Mesendoderm (in vitro differentiated cells): ENCODE results near the gene KCNAB2.

Experiments
- DNase-seq: peaks from one replicate; pipeline ENCODE4 v3.0.0; 2013
- H2AK5ac ChIP-seq: 2 replicates; pipeline ENCODE4 v1.6.1; 2013; ENCODE audit warnings: low read length, inconsistent platforms
- H2BK120ac ChIP-seq: 2 replicates; pipeline ENCODE4 v1.6.1; 2013; ENCODE audit warnings: low read depth, mild to moderate bottlenecking, low read length, moderate library complexity, mixed read lengths
- H2BK15ac ChIP-seq: replicated peaks from 2 replicates; pipeline ENCODE4 v1.6.1; 2013; ENCODE audit warnings: low read depth, mild to moderate bottlenecking, moderate library complexity
- H2BK5ac ChIP-seq: 2 replicates; pipeline ENCODE4 v1.6.1; 2013; ENCODE audit warnings: low read length, inconsistent platforms
- H3K18ac ChIP-seq: 2 replicates; pipeline ENCODE4 v1.6.1; 2013; ENCODE audit warnings: mild to moderate bottlenecking, low read length, mixed read lengths
- H3K23ac ChIP-seq: one replicate; pipeline ENCODE4 v1.6.1; 2013; ENCODE audit warnings: low read length
- H3K27ac ChIP-seq: 2 replicates; pipeline ENCODE4 v1.5.1; 2013; ENCODE audit warnings: low read depth, mild to moderate bottlenecking, inconsistent platforms, low read length, moderate library complexity
- H3K27me3 ChIP-seq: 2 replicates; pipeline ENCODE4 v1.6.1; 2013; ENCODE audit warnings: low read length, control low read depth, mild to moderate bottlenecking, inconsistent platforms; ENCODE audit not compliant: insufficient read depth, poor library complexity
- H3K36me3 ChIP-seq: 2 replicates; pipeline ENCODE4 v1.6.1; 2013; ENCODE audit warnings: low read length, inconsistent platforms; ENCODE audit not compliant: control insufficient read depth, insufficient read depth
- H3K4ac ChIP-seq: one replicate; pipeline ENCODE4 v1.6.1; 2013; ENCODE audit warnings: low read depth, mild to moderate bottlenecking, low read length, moderate library complexity
- H3K4me1 ChIP-seq: 2 replicates; pipeline ENCODE4 v1.6.1; 2013; ENCODE audit warnings: low read depth, low read length, inconsistent platforms; ENCODE audit not compliant: control insufficient read depth
- H3K4me2 ChIP-seq: 2 replicates; pipeline ENCODE4 v1.6.1; 2013; ENCODE audit warnings: low read length
- H3K4me3 ChIP-seq: 2 replicates; pipeline ENCODE4 v1.5.1; 2013; ENCODE audit warnings: mild to moderate bottlenecking, low read length
- H3K56ac ChIP-seq: one replicate; pipeline ENCODE4 v1.6.1; 2013; ENCODE audit warnings: low read length
- H3K79me1 ChIP-seq: 2 replicates; pipeline ENCODE4 v1.6.1; 2013; ENCODE audit warnings: low read length, inconsistent platforms
- H3K79me2 ChIP-seq: 2 replicates; pipeline ENCODE4 v1.6.1; 2013; ENCODE audit warnings: mild to moderate bottlenecking, low read length; ENCODE audit not compliant: control insufficient read depth, insufficient read depth
- H3K9ac ChIP-seq: 2 replicates; pipeline ENCODE4 v1.6.1; 2013; ENCODE audit warnings: low read length, inconsistent platforms
- H4K5ac ChIP-seq: one replicate; pipeline ENCODE4 v1.6.1; 2013; ENCODE audit warnings: low read length
- H4K8ac ChIP-seq: one replicate; pipeline ENCODE4 v1.6.1; 2013; ENCODE audit warnings: low read depth, mild to moderate bottlenecking, control low read depth, low read length, moderate library complexity
- WGBS: extraction: QIAGEN DNeasy Blood & Tissue Kit; methylation state at CpG from one replicate; pipeline ENCODE4 v1.1.7; 2013; ENCODE audit warnings: low lambda C conversion rate, missing lambda C conversion rate; ENCODE audit not compliant: insufficient coverage; ENCODE audit errors: extremely low coverage; 5-methylcytosine and 5-hydroxymethylcytosine counted together

KCNAB2 gene

GRCh38 chr1:6065093-6065858 is 19.6 kb downstream of the KCNAB2 start:
- Histone ChIP-seq H3K18ac (no peak overlapping the region), H3K36me3 (no peaks in the 10 kb centered on the region), H2BK5ac (no peak overlapping the region), H3K9ac (no peak overlapping the region), H4K8ac (no peak overlapping the region), H2AK5ac (no peak overlapping the region), H3K4me3 (no peak overlapping the region), H3K27me3 (no peaks in the 10 kb centered on the region), H3K4ac (no peak overlapping the region), H3K4me2 (no peak overlapping the region), H3K79me1 (no peaks in the 10 kb centered on the region), H3K79me2 (no peaks in the 10 kb centered on the region), H3K23ac (no peak overlapping the region), H3K56ac (no peak overlapping the region), H3K27ac (no peak overlapping the region), H2BK120ac (no peak overlapping the region), H3K4me1 (no peaks in the 10 kb centered on the region), H2BK15ac (no peak overlapping the region), H4K5ac (no peak overlapping the region)
- no CpG with 5 or more reads among the region's 28 CpGs for WGBS
- no peak for DNase-seq

- H3K27ac ChIP-seq, result no peak overlapping the region
- H4K8ac ChIP-seq, result no peak overlapping the region
- H3K9ac ChIP-seq, result no peak overlapping the region
- no peaks in the 10 kb centered on the region for H3K36me3 ChIP-seq
- no peak overlapping the region for H3K23ac ChIP-seq
- no peak overlapping the region for H3K4me2 ChIP-seq
- H2AK5ac ChIP-seq, result no peak overlapping the region
- H3K4me3 ChIP-seq, result no peak overlapping the region
- no peak overlapping the region for H3K18ac ChIP-seq
- no peak overlapping the region for H3K4ac ChIP-seq
- H2BK5ac ChIP-seq, result no peak overlapping the region
- H4K5ac ChIP-seq, result no peak overlapping the region
- H3K27me3 ChIP-seq, result no peaks in the 10 kb centered on the region
- no peak overlapping the region for H3K56ac ChIP-seq
- H2BK15ac ChIP-seq, result no peak overlapping the region
- H3K79me1 ChIP-seq, result no peaks in the 10 kb centered on the region
- H3K79me2 ChIP-seq, result no peaks in the 10 kb centered on the region
- H3K4me1 ChIP-seq, result no peaks in the 10 kb centered on the region
- WGBS, result no CpG with 5 or more reads among the region's 8 CpGs
- no peak for DNase-seq
- H2BK120ac ChIP-seq, result no peak overlapping the region
These were observed 21.0 kb downstream of the KCNAB2 start for GRCh38 chr1:6066680-6067079.

GRCh38 chr1:6068073-6068472 is 22.4 kb downstream of the KCNAB2 start:
- Histone ChIP-seq H3K4ac (no peak overlapping the region), H3K56ac (no peak overlapping the region), H3K27ac (no peak overlapping the region), H2AK5ac (no peak overlapping the region), H3K4me3 (no peak overlapping the region), H3K79me2 (no peaks in the 10 kb centered on the region), H4K5ac (no peak overlapping the region), H3K23ac (no peak overlapping the region), H3K27me3 (no peaks in the 10 kb centered on the region), H2BK15ac (no peak overlapping the region), H3K36me3 (no peaks in the 10 kb centered on the region), H3K9ac (no peak overlapping the region), H3K4me2 (no peak overlapping the region), H3K18ac (no peak overlapping the region), H4K8ac (no peak overlapping the region), H2BK120ac (no peak overlapping the region), H3K79me1 (no peaks in the 10 kb centered on the region), H2BK5ac (no peak overlapping the region), H3K4me1 (no peaks in the 10 kb centered on the region)
- no CpG with 5 or more reads among the region's 5 CpGs for WGBS
- DNase-seq, result no peak

GRCh38 chr1:6068932-6069331 is 23.2 kb downstream of the KCNAB2 start:
- no peak overlapping the region for H3K18ac ChIP-seq
- DNase-seq, result no peak
- no peaks in the 10 kb centered on the region for H3K27me3 ChIP-seq
- H3K4ac ChIP-seq, result no peak overlapping the region
- H3K27ac ChIP-seq, result no peak overlapping the region
- no peak overlapping the region for H3K4me2 ChIP-seq
- no peak overlapping the region for H3K56ac ChIP-seq
- H3K9ac ChIP-seq, result no peak overlapping the region
- H3K36me3 ChIP-seq, result no peaks in the 10 kb centered on the region
- H2AK5ac ChIP-seq, result no peak overlapping the region
- WGBS, result no CpG with 5 or more reads among the region's 9 CpGs
- H3K79me2 ChIP-seq, result no peaks in the 10 kb centered on the region
- no peak overlapping the region for H2BK15ac ChIP-seq
- no peak overlapping the region for H3K23ac ChIP-seq
- H2BK5ac ChIP-seq, result no peak overlapping the region
- no peak overlapping the region for H4K8ac ChIP-seq
- H2BK120ac ChIP-seq, result no peak overlapping the region
- H3K4me3 ChIP-seq, result no peak overlapping the region
- no peak overlapping the region for H4K5ac ChIP-seq
- no peaks in the 10 kb centered on the region for H3K79me1 ChIP-seq
- no peaks in the 10 kb centered on the region for H3K4me1 ChIP-seq

GRCh38 chr1:6069573-6069972 is 23.9 kb downstream of the KCNAB2 start:
- no peak overlapping the region for H3K27ac ChIP-seq
- H3K18ac ChIP-seq, result no peak overlapping the region
- H3K4me2 ChIP-seq, result no peak overlapping the region
- no peak overlapping the region for H2BK15ac ChIP-seq
- no peak overlapping the region for H3K9ac ChIP-seq
- no peak overlapping the region for H2BK5ac ChIP-seq
- no peaks in the 10 kb centered on the region for H3K27me3 ChIP-seq
- no peaks in the 10 kb centered on the region for H3K79me2 ChIP-seq
- no peaks in the 10 kb centered on the region for H3K36me3 ChIP-seq
- H3K23ac ChIP-seq, result no peak overlapping the region
- H3K4ac ChIP-seq, result no peak overlapping the region
- no peak overlapping the region for H2BK120ac ChIP-seq
- no peak for DNase-seq
- H3K56ac ChIP-seq, result no peak overlapping the region
- no peak overlapping the region for H3K4me3 ChIP-seq
- no peak overlapping the region for H4K8ac ChIP-seq
- no peak overlapping the region for H4K5ac ChIP-seq
- H2AK5ac ChIP-seq, result no peak overlapping the region
- no CpG with 5 or more reads among the region's 14 CpGs for WGBS
- no peaks in the 10 kb centered on the region for H3K4me1 ChIP-seq
- H3K79me1 ChIP-seq, result no peaks in the 10 kb centered on the region

GRCh38 chr1:6070450-6070974 is 24.8 kb downstream of the KCNAB2 start:
- DNase-seq, result no peak
- Histone ChIP-seq H3K4me3 (no peak overlapping the region), H3K79me1 (no peaks in the 10 kb centered on the region), H3K18ac (no peak overlapping the region), H3K27me3 (no peaks in the 10 kb centered on the region), H3K4me2 (no peak overlapping the region), H2AK5ac (no peak overlapping the region), H3K23ac (no peak overlapping the region), H3K4ac (no peak overlapping the region), H3K56ac (no peak overlapping the region), H3K9ac (no peak overlapping the region), H2BK15ac (no peak overlapping the region), H2BK5ac (no peak overlapping the region), H3K27ac (no peak overlapping the region), H4K5ac (no peak overlapping the region), H3K79me2 (no peaks in the 10 kb centered on the region), H3K4me1 (no peaks in the 10 kb centered on the region), H3K36me3 (no peaks in the 10 kb centered on the region), H2BK120ac (no peak overlapping the region), H4K8ac (no peak overlapping the region)
- no CpG with 5 or more reads among the region's 9 CpGs for WGBS
